ENCODE results near the gene ZBTB43. TPM values are rescaled to one million over a fixed set of nuclear protein-coding genes. Genes with fewer than 3 reads are reported as not detected.
"Not testable (repeated sequence)": the region's sequence is repeated elsewhere in the genome, so short reads cannot be mapped to it uniquely, and the experiment has no call there.

Gene ZBTB43
- total RNA-seq, 1 experiment from 2014 or later: 32.4 TPM

GRCh38 chr9:126809068-126809467 is 4.2 kb downstream of the ZBTB43 start:
- no TSS peak for BruUV-seq (replicated peaks)
- Mint-ChIP-seq H3K9me3 (ENCODE audit: unreplicated experiment) (no peaks in the 10 kb centered on the region), H3K4me1 (ENCODE audit: insufficient read depth, unreplicated experiment) (peaks cover 29% of the 10 kb centered on the region), H3K36me3 (ENCODE audit: insufficient read depth, unreplicated experiment) (peaks cover 64% of the 10 kb centered on the region), H3K27ac (ENCODE audit: low read depth, unreplicated experiment) (no peak overlapping the region), H3K27me3 (ENCODE audit: insufficient read depth, unreplicated experiment) (no peaks in the 10 kb centered on the region), H3K4me3 (ENCODE audit: unreplicated experiment) (peak overlapping the region; percentile 33)
- intact Hi-C loops (cut with micrococcal nuclease): no loop called here
- ChIA-PET POLR2A (interaction anchor here (0.6 to 11.8 kb wide), 13 partner anchors 9 to 1568 kb away, joined by 3 to 700 read pairs (median 4); partner anchors contain the start of genes HSPA5 and RALGPS1), CTCF (interaction anchor here (1.0 to 1.1 kb wide), 3 partner anchors 11 to 51 kb away, joined by 3 read pairs; partner anchors contain the start of gene ZBTB34)
- TF ChIP-seq, protein P1, sequence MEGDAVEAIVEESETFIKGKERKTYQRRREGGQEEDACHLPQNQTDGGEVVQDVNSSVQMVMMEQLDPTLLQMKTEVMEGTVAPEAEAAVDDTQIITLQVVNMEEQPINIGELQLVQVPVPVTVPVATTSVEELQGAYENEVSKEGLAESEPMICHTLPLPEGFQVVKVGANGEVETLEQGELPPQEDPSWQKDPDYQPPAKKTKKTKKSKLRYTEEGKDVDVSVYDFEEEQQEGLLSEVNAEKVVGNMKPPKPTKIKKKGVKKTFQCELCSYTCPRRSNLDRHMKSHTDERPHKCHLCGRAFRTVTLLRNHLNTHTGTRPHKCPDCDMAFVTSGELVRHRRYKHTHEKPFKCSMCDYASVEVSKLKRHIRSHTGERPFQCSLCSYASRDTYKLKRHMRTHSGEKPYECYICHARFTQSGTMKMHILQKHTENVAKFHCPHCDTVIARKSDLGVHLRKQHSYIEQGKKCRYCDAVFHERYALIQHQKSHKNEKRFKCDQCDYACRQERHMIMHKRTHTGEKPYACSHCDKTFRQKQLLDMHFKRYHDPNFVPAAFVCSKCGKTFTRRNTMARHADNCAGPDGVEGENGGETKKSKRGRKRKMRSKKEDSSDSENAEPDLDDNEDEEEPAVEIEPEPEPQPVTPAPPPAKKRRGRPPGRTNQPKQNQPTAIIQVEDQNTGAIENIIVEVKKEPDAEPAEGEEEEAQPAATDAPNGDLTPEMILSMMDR (IDR thresholded peaks at IDR 0.05; ENCODE audit: unreplicated experiment): no peak
- DNase-seq (ENCODE audit: unreplicated experiment): peak; percentile 87

- DNase-seq (ENCODE audit: unreplicated experiment); H3K4me3 Mint-ChIP-seq (ENCODE audit: unreplicated experiment); H3K27me3 Mint-ChIP-seq (ENCODE audit: insufficient read depth, unreplicated experiment); H3K9me3 Mint-ChIP-seq (ENCODE audit: unreplicated experiment); intact Hi-C loops (cut with micrococcal nuclease); H3K27ac Mint-ChIP-seq (ENCODE audit: low read depth, unreplicated experiment); BruUV-seq (replicated peaks): not testable (repeated sequence)
- CTCF ChIA-PET: interaction anchor here (1.0 kb wide), 2 partner anchors 18 to 50 kb away, joined by 3 to 4 read pairs; partner anchors contain the start of gene ZBTB34
- POLR2A ChIA-PET: interaction anchor here (1.2 to 11.8 kb wide), 5 partner anchors 8 to 54 kb away, joined by 4 to 700 read pairs (median 11); no protein-coding TSS in a partner anchor
- peaks cover 28% of the 10 kb centered on the region for H3K4me1 Mint-ChIP-seq (ENCODE audit: insufficient read depth, unreplicated experiment)
- H3K36me3 Mint-ChIP-seq (ENCODE audit: insufficient read depth, unreplicated experiment): peaks cover 76% of the 10 kb centered on the region
These were observed 5.4 kb downstream of the ZBTB43 start for GRCh38 chr9:126810221-126810620.

- no peak overlapping the region for H3K4me3 Mint-ChIP-seq (ENCODE audit: unreplicated experiment)
- peaks cover 23% of the 10 kb centered on the region for H3K4me1 Mint-ChIP-seq (ENCODE audit: insufficient read depth, unreplicated experiment)
- TF ChIP-seq, protein P1 (IDR thresholded peaks at IDR 0.05; ENCODE audit: unreplicated experiment): no peak
- H3K27ac Mint-ChIP-seq (ENCODE audit: low read depth, unreplicated experiment): no peak overlapping the region
- intact Hi-C loops (cut with micrococcal nuclease): no loop called here
- BruUV-seq (replicated peaks): no TSS peak
- ChIA-PET CTCF (no interaction called here), POLR2A (interaction anchor here (0.8 kb wide), 1 partner anchor 1098 kb away, joined by 3 read pairs; no protein-coding TSS in a partner anchor)
- H3K36me3 Mint-ChIP-seq (ENCODE audit: insufficient read depth, unreplicated experiment): peaks cover 88% of the 10 kb centered on the region
- peaks cover 10% of the 10 kb centered on the region for H3K9me3 Mint-ChIP-seq (ENCODE audit: unreplicated experiment)
- DNase-seq (ENCODE audit: unreplicated experiment): no peak
- no peaks in the 10 kb centered on the region for H3K27me3 Mint-ChIP-seq (ENCODE audit: insufficient read depth, unreplicated experiment)
These were observed 8.2 kb downstream of the ZBTB43 start for GRCh38 chr9:126813072-126813471.

GRCh38 chr9:126814091-126814490 is 9.3 kb downstream of the ZBTB43 start:
- no TSS peak for BruUV-seq (replicated peaks)
- H3K4me1 Mint-ChIP-seq (ENCODE audit: insufficient read depth, unreplicated experiment): peaks cover 23% of the 10 kb centered on the region
- H3K9me3 Mint-ChIP-seq (ENCODE audit: unreplicated experiment): peaks cover 10% of the 10 kb centered on the region
- ChIA-PET CTCF (no interaction called here), POLR2A (no interaction called here)
- H3K27me3 Mint-ChIP-seq (ENCODE audit: insufficient read depth, unreplicated experiment): no peaks in the 10 kb centered on the region
- TF ChIP-seq, protein P1 (IDR thresholded peaks at IDR 0.05; ENCODE audit: unreplicated experiment): no peak
- H3K4me3 Mint-ChIP-seq (ENCODE audit: unreplicated experiment): no peak overlapping the region
- H3K36me3 Mint-ChIP-seq (ENCODE audit: insufficient read depth, unreplicated experiment): peaks cover 96% of the 10 kb centered on the region
- no peak for DNase-seq (ENCODE audit: unreplicated experiment)
- no peak overlapping the region for H3K27ac Mint-ChIP-seq (ENCODE audit: low read depth, unreplicated experiment)
- intact Hi-C loops (cut with micrococcal nuclease): no loop called here

GRCh38 chr9:126817615-126818014 is 12.8 kb downstream of the ZBTB43 start:
- H3K4me1 Mint-ChIP-seq (ENCODE audit: insufficient read depth, unreplicated experiment): peaks cover 23% of the 10 kb centered on the region
- H3K36me3 Mint-ChIP-seq (ENCODE audit: insufficient read depth, unreplicated experiment): peaks cover 93% of the 10 kb centered on the region

More at GRCh38 chr9:126817615-126818014, 12.8 kb downstream of the ZBTB43 start:
- H3K27me3 Mint-ChIP-seq (ENCODE audit: insufficient read depth, unreplicated experiment); BruUV-seq (replicated peaks); H3K4me3 Mint-ChIP-seq (ENCODE audit: unreplicated experiment); CTCF ChIA-PET; DNase-seq (ENCODE audit: unreplicated experiment); H3K27ac Mint-ChIP-seq (ENCODE audit: low read depth, unreplicated experiment); intact Hi-C loops (cut with micrococcal nuclease): not testable (repeated sequence)
- POLR2A ChIA-PET: interaction anchor here (1.8 kb wide), 1 partner anchor 8 kb away, joined by 11 read pairs; no protein-coding TSS in a partner anchor
- H3K9me3 Mint-ChIP-seq (ENCODE audit: unreplicated experiment): peaks cover 16% of the 10 kb centered on the region
